Memory B cell (primary cell): ENCODE results near the gene PCNT.
"Not testable (repeated sequence)": the region's sequence is repeated elsewhere in the genome, so short reads cannot be mapped to it uniquely, and the experiment has no call there.

Source experiments
- ATAC-seq: fragments of 150-1000 bp; cut with Tn5 transposase; 2 replicates; pipeline ENCODE4 v1.10.0; 2021; ENCODE audit warnings: low read depth, mild to moderate bottlenecking, moderate library complexity
- DNase-seq, 2 donors: peaks; one replicate each; pipeline ENCODE4 v3.0.0; 2022; ENCODE audit warnings: low spot score in 2 of 2
- H3K27ac Mint-ChIP-seq: one replicate; pipeline ENCODE4 v1.8.0; 2022; ENCODE audit warnings: mild to moderate bottlenecking, moderate library complexity, mixed read lengths
- H3K27me3 Mint-ChIP-seq: one replicate; pipeline ENCODE4 v1.8.0; 2022; ENCODE audit warnings: mixed read lengths
- H3K36me3 Mint-ChIP-seq: one replicate; pipeline ENCODE4 v1.8.0; 2022; ENCODE audit warnings: mild to moderate bottlenecking, mixed read lengths
- H3K4me1 Mint-ChIP-seq: one replicate; pipeline ENCODE4 v1.8.0; 2022; ENCODE audit warnings: mixed read lengths
- H3K4me3 Mint-ChIP-seq: one replicate; pipeline ENCODE4 v1.8.0; 2022; ENCODE audit warnings: mild to moderate bottlenecking, moderate library complexity, mixed read lengths
- H3K9me3 Mint-ChIP-seq: one replicate; pipeline ENCODE4 v1.8.0; 2022; ENCODE audit warnings: mixed read lengths

PCNT gene

DNA sequence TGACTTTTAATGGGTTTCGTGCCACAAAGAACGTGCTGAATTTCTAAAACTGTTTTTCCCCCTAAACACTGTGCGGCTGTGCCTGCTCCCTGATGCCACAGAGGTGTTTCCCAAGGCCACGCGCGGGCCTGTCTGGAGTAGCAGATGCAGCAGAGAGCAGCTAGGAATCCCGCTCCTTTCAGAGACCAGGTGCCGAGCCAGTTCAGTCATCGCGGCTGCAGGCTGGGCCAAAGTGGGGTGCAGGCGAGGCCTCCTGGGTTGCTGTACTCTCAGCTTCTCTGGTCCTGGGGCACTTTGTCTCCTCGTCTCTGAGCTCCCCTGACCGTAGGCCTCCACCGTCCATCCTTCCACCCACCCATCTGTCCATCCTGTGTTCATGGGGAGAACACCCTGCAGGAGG lies 117.4 kb downstream of the PCNT start:
- H3K36me3 Mint-ChIP-seq: peaks cover 13% of the 10 kb centered on the region
- no peak for DNase-seq
- H3K4me3 Mint-ChIP-seq: no peak overlapping the region
- peaks cover 2% of the 10 kb centered on the region for H3K4me1 Mint-ChIP-seq
- H3K9me3 Mint-ChIP-seq: no peaks in the 10 kb centered on the region
- H3K27ac Mint-ChIP-seq: no peak overlapping the region
- ATAC-seq: no peak
- no peaks in the 10 kb centered on the region for H3K27me3 Mint-ChIP-seq

DNA sequence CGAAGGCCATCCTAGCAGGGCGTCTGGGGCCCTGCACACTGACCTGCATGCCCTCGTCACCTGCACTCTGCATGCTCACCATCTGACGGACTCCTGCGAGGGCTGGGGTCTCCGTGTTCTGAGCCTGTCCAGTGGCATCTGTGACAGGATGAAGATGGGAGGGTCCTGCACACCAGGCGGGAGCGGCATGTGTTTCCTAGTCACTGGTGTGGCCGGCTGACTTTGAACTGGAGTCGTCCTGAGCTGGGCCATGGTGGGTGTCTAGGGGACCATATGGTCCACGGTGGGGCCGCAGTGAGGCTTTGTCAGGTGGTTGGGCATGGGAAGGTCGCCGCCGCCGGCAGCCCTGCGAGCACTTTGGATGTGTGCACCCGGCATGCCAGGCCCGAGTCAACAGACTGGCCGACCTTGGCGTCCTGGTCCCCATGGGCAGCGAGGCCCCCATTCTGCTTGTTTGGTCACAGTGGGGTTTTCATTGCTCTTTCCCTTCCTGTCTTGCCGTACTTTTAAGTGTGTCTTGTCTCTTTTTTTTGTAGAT lies 118.1 kb downstream of the PCNT start:
- no peak overlapping the region for H3K4me3 Mint-ChIP-seq
- H3K4me1 Mint-ChIP-seq: peaks cover 1% of the 10 kb centered on the region
- no peaks in the 10 kb centered on the region for H3K27me3 Mint-ChIP-seq
- ATAC-seq (no peak), DNase-seq (no peak)
- H3K36me3 Mint-ChIP-seq: peaks cover 13% of the 10 kb centered on the region
- H3K9me3 Mint-ChIP-seq: no peaks in the 10 kb centered on the region
- no peak overlapping the region for H3K27ac Mint-ChIP-seq

DNA sequence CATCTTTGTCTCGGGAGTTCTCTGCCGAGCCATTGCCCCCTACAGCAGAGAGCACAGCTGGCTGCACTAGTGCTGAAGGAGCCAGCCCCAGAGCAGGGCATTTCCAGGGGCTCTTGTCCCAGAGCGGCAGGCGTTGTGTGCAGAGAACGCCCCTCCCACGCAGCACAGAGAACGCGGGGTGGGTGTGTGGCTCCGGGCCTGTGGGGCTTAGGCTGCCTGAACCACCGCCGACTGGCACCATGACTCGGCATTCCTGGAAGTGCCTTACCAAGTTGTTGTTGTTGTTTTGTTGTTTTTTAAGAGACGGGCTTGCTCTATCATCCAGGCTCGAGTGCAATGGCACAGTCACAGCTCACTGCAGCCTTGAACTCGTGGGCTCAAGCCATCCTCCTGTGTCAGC lies 119.0 kb downstream of the PCNT start:
- Mint-ChIP-seq H3K36me3 (peaks cover 16% of the 10 kb centered on the region), H3K27ac (no peak overlapping the region)
- DNase-seq: no peak

DNA sequence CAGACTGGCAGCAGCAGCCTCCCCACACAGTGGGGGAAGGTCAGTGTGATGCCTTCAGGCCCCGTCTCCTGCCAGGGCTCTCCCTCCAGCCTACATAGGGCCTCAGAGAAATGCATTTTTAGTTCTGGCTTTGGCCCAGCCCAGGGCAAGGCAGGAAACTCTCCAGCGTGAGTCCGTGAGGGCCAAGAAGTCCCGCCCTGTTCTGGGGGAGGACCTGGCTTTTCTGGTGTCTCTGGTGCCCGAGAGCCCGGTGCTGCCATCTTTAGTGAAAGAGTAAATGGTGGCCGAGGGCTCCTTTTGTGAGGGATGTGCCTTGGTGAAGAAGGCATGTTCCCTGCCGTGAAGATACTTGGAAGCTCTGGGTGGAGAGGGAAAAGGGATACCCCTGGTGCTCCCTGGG lies 120.0 kb downstream of the PCNT start:
- H3K4me1 Mint-ChIP-seq: no peaks in the 10 kb centered on the region

More for the DNA sequence above, 119.0 kb downstream of the PCNT start:
- H3K27me3 Mint-ChIP-seq: no peaks in the 10 kb centered on the region
- no peaks in the 10 kb centered on the region for H3K4me1 Mint-ChIP-seq
- no peak overlapping the region for H3K4me3 Mint-ChIP-seq
- no peaks in the 10 kb centered on the region for H3K9me3 Mint-ChIP-seq
- no peak for ATAC-seq

DNA sequence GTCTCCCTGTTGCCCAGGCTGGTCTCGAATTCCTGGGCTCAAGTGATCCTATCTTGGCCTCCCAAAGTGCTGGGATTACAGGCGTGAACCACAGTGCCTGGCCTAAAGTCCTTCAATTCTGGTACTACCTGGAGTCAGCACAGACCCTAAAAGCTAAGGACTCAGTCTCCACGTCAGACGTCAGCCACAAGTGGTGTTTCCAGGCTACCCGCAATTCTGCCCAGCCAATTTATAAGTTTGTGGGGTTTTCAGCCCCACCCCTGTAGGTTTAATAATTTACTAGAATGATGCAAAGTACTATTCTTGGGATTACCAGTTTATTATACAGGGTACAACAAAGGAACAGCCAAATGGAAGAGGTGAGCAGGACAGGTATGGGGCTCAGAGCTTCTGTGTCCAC lies 124.2 kb downstream of the PCNT start:
- peaks cover 4% of the 10 kb centered on the region for H3K9me3 Mint-ChIP-seq
- no peak for ATAC-seq
- peaks cover 5% of the 10 kb centered on the region for H3K4me1 Mint-ChIP-seq
- H3K27me3 Mint-ChIP-seq: no peaks in the 10 kb centered on the region
- H3K27ac Mint-ChIP-seq: no peak overlapping the region
- H3K36me3 Mint-ChIP-seq: peaks cover 12% of the 10 kb centered on the region
- H3K4me3 Mint-ChIP-seq: no peak overlapping the region
- DNase-seq: no peak

More for the DNA sequence above, 120.0 kb downstream of the PCNT start:
- H3K4me3 Mint-ChIP-seq: no peak overlapping the region
- no peaks in the 10 kb centered on the region for H3K27me3 Mint-ChIP-seq
- H3K9me3 Mint-ChIP-seq: peaks cover 4% of the 10 kb centered on the region
- peaks cover 20% of the 10 kb centered on the region for H3K36me3 Mint-ChIP-seq
- H3K27ac Mint-ChIP-seq: no peak overlapping the region
- ATAC-seq (no peak), DNase-seq (no peak)

DNA sequence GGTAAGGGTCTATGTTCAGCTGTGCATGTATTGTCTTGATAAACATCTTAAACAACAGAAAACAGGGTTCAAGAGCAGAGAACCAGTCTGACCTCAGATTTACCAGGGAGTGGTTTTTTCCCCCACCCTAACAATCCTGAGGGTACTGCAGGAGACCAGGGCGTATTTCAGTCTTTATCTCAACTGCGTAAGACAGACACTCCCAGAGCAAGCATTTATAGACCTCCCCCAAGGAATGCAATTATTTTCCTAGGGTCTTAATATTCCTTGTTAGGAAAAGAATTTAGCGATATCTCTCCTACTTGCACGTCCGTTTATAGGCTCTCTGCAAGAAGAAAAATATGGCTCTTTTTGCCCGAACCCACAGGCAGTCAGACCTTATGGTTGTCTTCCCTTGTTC lies 124.9 kb downstream of the PCNT start:
- H3K4me3 Mint-ChIP-seq, H3K27ac Mint-ChIP-seq, H3K9me3 Mint-ChIP-seq, DNase-seq, ATAC-seq, H3K27me3 Mint-ChIP-seq, H3K4me1 Mint-ChIP-seq: not testable (repeated sequence)
- H3K36me3 Mint-ChIP-seq: peaks cover 12% of the 10 kb centered on the region

DNA sequence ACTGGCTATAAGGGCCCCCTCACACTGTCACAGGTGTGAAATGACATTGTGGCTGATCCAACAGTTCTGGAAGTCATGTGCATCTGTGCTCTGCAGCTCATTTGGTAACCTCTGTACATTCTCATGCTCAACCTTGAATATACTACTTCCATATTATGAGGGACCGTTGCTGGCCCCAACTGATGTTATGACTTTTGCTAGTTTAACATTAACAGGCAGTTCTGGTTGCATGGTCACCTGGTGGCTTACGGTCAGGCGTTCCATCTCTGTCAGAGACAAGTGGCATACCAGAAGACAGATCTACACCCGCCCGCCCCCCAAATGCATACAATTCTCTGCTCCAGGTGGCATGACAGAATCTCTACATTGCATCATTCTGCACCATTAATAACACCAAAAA lies 128.8 kb downstream of the PCNT start:
- DNase-seq (no peak), ATAC-seq (no peak)
- Mint-ChIP-seq H3K27me3 (no peaks in the 10 kb centered on the region), H3K4me1 (peaks cover 17% of the 10 kb centered on the region), H3K9me3 (peaks cover 4% of the 10 kb centered on the region), H3K27ac (no peak overlapping the region), H3K4me3 (no peak overlapping the region), H3K36me3 (peaks cover 4% of the 10 kb centered on the region)

DNA sequence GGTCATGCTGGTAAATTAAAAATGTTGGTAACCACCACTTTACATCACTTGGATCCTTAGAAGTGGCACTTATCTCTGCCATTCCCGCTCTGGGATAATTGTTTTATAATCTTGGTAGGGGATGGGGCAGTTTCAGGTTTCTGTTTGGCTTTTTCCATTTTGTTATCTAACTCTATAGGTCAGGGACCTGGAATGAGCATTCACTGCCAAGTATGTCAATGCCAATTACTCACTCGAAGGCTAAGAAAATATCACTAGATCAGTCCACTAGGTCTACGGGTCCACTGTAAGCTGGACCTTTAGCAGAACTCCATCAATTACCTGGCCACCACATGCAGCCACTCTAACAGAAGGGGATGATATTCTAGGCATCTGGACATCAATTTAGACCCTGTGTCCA lies 130.2 kb downstream of the PCNT start:
- Mint-ChIP-seq H3K27ac (no peak overlapping the region), H3K9me3 (no peaks in the 10 kb centered on the region), H3K27me3 (no peaks in the 10 kb centered on the region), H3K36me3 (no peaks in the 10 kb centered on the region), H3K4me1 (peaks cover 19% of the 10 kb centered on the region), H3K4me3 (no peak overlapping the region)
- ATAC-seq (no peak), DNase-seq (no peak)

DNA sequence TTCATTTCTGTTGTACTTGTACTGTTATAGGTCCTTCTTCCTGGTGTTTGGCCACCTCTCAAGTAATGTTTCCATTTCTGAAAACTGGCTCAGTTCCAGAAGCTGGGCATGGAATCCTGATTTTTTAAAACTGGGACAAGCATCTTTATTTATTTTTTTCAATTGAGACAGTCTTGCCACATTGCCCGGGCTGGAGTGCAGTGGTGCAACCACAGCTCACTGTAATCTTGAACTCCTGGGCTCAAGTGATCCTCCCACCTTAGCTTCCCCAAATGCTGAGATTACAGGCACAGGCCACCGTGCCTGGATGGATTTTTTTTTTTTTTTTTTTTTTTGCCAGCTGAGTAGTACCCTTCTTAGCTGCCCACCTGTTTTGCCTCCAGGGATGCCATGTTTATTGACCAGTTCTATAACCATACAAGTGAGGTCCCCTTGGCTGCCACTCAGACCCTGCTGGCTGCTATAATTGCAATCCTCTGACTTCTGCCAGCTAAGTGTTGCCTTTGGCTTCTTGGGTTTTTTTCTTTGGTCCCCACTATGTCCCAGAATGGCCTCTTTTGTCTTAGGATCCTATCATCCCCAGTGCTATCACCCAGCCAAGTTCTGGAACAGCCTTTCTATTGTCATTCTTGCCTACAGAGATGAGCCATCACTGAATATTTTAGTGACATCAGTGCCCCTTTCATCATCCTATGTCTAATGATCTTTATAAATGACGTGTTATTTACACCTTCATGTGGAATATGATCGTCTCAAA lies 130.9 kb downstream of the PCNT start:
- DNase-seq: no peak
- Mint-ChIP-seq H3K4me1 (peaks cover 21% of the 10 kb centered on the region), H3K27me3 (no peaks in the 10 kb centered on the region), H3K27ac (no peak overlapping the region), H3K4me3 (no peak overlapping the region), H3K36me3 (no peaks in the 10 kb centered on the region), H3K9me3 (no peaks in the 10 kb centered on the region)
- ATAC-seq: no peak

DNA sequence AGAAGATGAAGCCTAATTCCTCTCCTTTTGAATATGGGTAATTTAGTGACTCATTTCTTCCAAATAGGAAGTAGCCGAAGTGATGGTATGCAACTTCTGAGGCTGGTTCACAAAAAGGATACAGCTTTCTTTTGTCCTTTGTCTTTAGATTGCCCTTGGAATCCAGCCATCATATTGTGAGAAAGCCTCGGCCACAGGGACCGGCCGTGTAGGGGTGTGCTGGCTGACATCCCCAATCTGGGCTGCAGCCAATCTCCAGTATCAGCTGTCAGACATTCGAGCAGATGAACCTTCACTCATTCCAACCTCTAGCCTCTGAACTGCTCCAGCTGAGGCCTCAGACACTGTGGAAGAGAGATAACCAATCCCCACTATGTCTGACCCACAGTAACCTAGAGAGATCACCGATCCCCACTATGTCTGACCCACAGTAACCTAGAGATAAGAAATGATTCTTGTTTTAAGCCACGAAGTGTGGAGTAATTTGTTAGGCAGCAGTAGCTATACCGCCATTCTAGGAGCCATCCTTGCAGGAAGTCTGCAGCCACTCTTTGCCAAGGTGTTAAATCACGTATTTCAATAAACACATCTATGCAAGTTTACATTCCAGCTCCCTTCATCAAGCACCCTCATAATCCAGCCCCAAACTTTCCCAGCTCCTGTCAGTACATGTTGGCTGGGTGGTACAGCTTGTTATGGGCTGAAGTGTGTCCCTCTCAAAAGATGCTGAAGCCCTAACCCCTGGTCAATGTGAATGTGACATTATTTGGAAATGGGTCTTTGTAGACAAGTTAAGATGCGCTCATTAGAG lies 131.8 kb downstream of the PCNT start:
- peaks cover 19% of the 10 kb centered on the region for H3K4me1 Mint-ChIP-seq
- H3K27me3 Mint-ChIP-seq: no peaks in the 10 kb centered on the region
- H3K36me3 Mint-ChIP-seq: no peaks in the 10 kb centered on the region
- ATAC-seq: no peak
- no peak overlapping the region for H3K27ac Mint-ChIP-seq
- no peak for DNase-seq
- H3K9me3 Mint-ChIP-seq: no peaks in the 10 kb centered on the region
- no peak overlapping the region for H3K4me3 Mint-ChIP-seq

DNA sequence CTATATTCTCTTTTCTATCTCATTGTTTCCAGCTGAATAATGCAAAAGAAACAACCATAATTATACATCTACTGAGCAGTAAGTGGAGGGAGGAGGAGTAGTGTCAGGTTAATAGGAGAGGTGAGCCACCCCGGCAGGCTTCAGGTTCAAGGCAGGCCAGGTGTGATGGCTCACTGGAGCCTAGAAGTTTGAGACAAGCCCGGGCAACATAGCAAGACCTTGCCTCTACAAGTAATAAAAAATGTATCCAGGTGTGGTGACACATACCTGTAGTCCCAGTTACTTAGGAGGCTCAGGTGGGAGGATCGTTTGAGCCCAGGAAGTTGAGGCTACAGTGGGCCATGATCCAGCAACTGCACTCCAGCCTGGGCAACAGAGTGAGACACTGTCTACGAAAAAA lies 132.8 kb downstream of the PCNT start:
- Mint-ChIP-seq H3K4me3 (peak overlapping the region; percentile 2), H3K4me1 (peaks cover 22% of the 10 kb centered on the region), H3K9me3 (no peaks in the 10 kb centered on the region), H3K36me3 (no peaks in the 10 kb centered on the region), H3K27ac (no peak overlapping the region), H3K27me3 (no peaks in the 10 kb centered on the region)
- ATAC-seq (no peak), DNase-seq (no peak)

DNA sequence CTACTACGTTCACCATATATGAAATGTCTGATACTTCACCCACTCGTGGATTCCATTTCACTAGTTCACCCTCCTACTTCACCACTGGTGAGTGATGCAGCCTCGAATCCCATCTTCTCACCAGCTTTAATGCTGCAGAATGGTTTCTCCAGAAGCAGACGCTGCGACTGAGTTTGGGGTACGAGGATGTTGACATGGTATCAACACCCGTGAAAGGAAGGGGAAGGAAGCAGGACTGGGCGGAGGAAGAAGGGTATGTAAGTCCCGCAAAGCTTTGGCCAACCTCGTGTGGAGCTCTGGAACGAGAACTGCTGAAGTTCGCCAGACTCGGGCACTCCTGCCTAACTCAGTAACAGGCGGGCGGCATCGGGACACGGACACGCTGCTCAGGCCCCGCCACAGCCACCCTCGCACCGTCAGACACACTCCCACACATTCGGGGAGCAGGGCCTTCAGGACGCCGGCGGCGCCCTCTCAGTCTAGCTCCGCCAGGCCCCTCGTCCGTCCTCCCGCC lies 133.9 kb downstream of the PCNT start:
- no peaks in the 10 kb centered on the region for H3K27me3 Mint-ChIP-seq
- peak in 1 of 2 donors; percentile 13 for DNase-seq
- peak; percentile 1 for ATAC-seq
- peak overlapping the region; percentile 91 for H3K4me3 Mint-ChIP-seq
- H3K27ac Mint-ChIP-seq: peak overlapping the region; percentile 91
- peaks cover 25% of the 10 kb centered on the region for H3K4me1 Mint-ChIP-seq
- H3K36me3 Mint-ChIP-seq: peaks cover 2% of the 10 kb centered on the region
- no peaks in the 10 kb centered on the region for H3K9me3 Mint-ChIP-seq

DNA sequence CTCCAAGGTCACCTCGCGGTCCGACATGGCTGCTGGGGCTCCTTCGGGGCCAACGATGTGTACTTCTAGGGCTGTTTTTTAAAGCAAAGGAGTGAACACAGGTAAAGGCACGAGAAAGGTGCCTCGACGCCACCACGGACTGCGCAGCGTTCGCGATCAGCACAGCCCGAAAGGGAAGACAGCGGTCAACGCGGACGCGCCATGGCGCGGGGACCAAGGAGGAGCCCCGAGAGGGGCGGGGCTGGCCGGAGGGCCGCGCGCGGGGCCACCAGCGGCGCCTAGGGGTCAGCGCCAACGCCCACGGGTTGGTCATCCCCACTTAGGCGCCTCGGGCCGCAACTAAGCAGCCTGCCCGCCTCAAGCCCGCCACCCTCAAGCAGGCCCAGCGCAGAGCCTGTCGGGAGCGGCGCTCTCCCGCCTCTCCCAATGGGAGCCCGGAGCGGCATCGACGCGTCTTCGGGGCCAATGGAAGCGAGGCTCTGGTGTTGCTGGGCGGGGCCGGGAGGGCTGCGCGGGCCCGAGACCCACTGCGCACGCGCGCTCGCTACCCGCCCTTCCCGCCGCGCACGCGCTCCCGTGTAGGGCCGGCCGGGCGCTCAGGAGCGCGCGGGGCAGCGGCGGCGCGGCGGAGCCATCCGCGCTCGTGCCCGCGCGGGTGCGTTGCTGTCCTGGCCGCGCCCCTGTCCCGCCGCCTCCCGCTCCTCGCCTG lies 134.5 kb downstream of the PCNT start, which contains the start of gene DIP2A:
Gene DIP2A, plus strand, starts transcription at position 577 of the 709 bp plus-strand sequence. CDS start 241 bp downstream, outside the sequence.
- peak within 1 kb of the TSS; percentile 94 for H3K27ac Mint-ChIP-seq
- peak; percentile 96 for ATAC-seq
- no peaks in the 10 kb centered on the region for H3K27me3 Mint-ChIP-seq
- DNase-seq: peak; percentile 84 to 94
- no peaks in the 10 kb centered on the region for H3K9me3 Mint-ChIP-seq
- H3K36me3 Mint-ChIP-seq: peaks cover 5% of the 10 kb centered on the region
- peak within 1 kb of the TSS; percentile 94 for H3K4me3 Mint-ChIP-seq
- H3K4me1 Mint-ChIP-seq: peaks cover 26% of the 10 kb centered on the region

DNA sequence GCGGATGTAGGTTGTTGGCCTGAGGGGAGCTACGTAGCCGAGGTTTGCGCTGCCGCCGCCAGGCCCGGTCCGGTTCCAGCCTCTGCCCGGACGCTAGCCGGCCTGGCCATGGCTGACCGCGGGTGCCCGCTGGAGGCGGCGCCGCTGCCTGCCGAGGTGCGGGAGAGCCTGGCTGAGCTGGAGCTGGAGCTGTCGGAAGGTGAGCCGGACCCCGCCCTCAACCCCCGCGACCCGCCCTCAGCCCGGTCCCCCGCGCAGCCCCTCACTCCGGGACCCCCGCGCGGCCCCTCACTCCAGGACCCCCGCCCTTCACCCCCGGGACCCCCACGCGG lies 135.0 kb downstream of the PCNT start:
- peak overlapping the region; percentile 94 for H3K27ac Mint-ChIP-seq
- no peaks in the 10 kb centered on the region for H3K9me3 Mint-ChIP-seq
- H3K4me3 Mint-ChIP-seq: peak overlapping the region; percentile 94
- DNase-seq (no peak), ATAC-seq (no peak)
- peaks cover 26% of the 10 kb centered on the region for H3K4me1 Mint-ChIP-seq
- H3K36me3 Mint-ChIP-seq: peaks cover 5% of the 10 kb centered on the region
- H3K27me3 Mint-ChIP-seq: no peaks in the 10 kb centered on the region
